Measurements from ENCODE around the gene ITIH1. TPM values are rescaled to one million over a fixed set of nuclear protein-coding genes. Genes with fewer than 3 reads are reported as not detected.
A peak's percentile ranks its signal among the peaks of the same experiment; 100 is the strongest.

ITIH1 gene
- total RNA-seq, 4 donors from 2014 or later = 4.1 TPM; not detected in 3

GRCh38 chr3:52754373-52754772 is 23.0 kb upstream of the ITIH1 start:
- no peak overlapping the region for H3K4me3 ChIP-seq
- WGBS, 2 donors = 85 to 92% methylated on average over 4 of the region's 4 CpGs
- H3K36me3 ChIP-seq = peaks cover 4 to 95% (median 6%) of the 10 kb centered on the region in 3 donors
- no peaks in the 10 kb centered on the region for H3K9me3 ChIP-seq
- H3K27ac ChIP-seq = no peak overlapping the region
- no peaks in the 10 kb centered on the region for H3K27me3 ChIP-seq
- no peaks in the 10 kb centered on the region for H3K4me1 ChIP-seq
- DNase-seq (ENCODE audit: low spot score in 2 of 2) = no peak
- TF ChIP-seq CTCF (IDR thresholded peaks at IDR 0.05) = no peak
- no peak for TF ChIP-seq EP300 (IDR thresholded peaks at IDR 0.05)
- no peak for TF ChIP-seq POLR2A (IDR thresholded peaks at IDR 0.05)

GRCh38 chr3:52756141-52756540 is 21.3 kb upstream of the ITIH1 start:
- Histone ChIP-seq H3K27me3 (no peaks in the 10 kb centered on the region), H3K27ac (no peak overlapping the region), H3K36me3 (peaks cover 0 to 95% (median 4%) of the 10 kb centered on the region in 3 donors), H3K4me3 (no peak overlapping the region), H3K9me3 (no peaks in the 10 kb centered on the region), H3K4me1 (no peaks in the 10 kb centered on the region)
- TF ChIP-seq EP300 (IDR thresholded peaks at IDR 0.05) (no peak), CTCF (IDR thresholded peaks at IDR 0.05) (no peak), POLR2A (IDR thresholded peaks at IDR 0.05) (no peak)
- no peak for DNase-seq (ENCODE audit: low spot score in 2 of 2)
- WGBS, 2 donors = 93 to 97% methylated on average over 1 of the region's 1 CpG

GRCh38 chr3:52763466-52763865 is 13.9 kb upstream of the ITIH1 start:
- 90 to 93% methylated on average over 2 of the region's 2 CpGs for WGBS, 2 donors
- peaks cover 0 to 4% (median 0%) of the 10 kb centered on the region in 4 donors for H3K4me1 ChIP-seq
- H3K27me3 ChIP-seq = no peaks in the 10 kb centered on the region
- H3K27ac ChIP-seq = no peak overlapping the region
- H3K4me3 ChIP-seq = no peak overlapping the region
- peaks cover 4 to 98% (median 14%) of the 10 kb centered on the region in 3 donors for H3K36me3 ChIP-seq
- TF ChIP-seq EP300 (IDR thresholded peaks at IDR 0.05) (no peak), POLR2A (IDR thresholded peaks at IDR 0.05) (no peak), CTCF (IDR thresholded peaks at IDR 0.05) (no peak)
- DNase-seq (ENCODE audit: low spot score in 2 of 2) = no peak
- no peaks in the 10 kb centered on the region for H3K9me3 ChIP-seq

- Histone ChIP-seq H3K4me1 (peaks cover 0 to 28% (median 9%) of the 10 kb centered on the region in 4 donors), H3K36me3 (peaks cover 0 to 35% (median 12%) of the 10 kb centered on the region in 3 donors), H3K27me3 (no peaks in the 10 kb centered on the region), H3K27ac (peak overlapping the region in 2 of 4 donors; percentile 82 to 83), H3K9me3 (no peaks in the 10 kb centered on the region), H3K4me3 (peak overlapping the region; percentile 65 to 97 (median 76))
- no peak for DNase-seq (ENCODE audit: low spot score in 2 of 2)
- TF ChIP-seq CTCF (IDR thresholded peaks at IDR 0.05) = no peak
- TF ChIP-seq EP300 (IDR thresholded peaks at IDR 0.05) = no peak
- no peak for TF ChIP-seq POLR2A (IDR thresholded peaks at IDR 0.05)
- 20 to 22% methylated on average over 13 of the region's 13 CpGs for WGBS, 2 donors
These were observed 7.5 kb upstream of the ITIH1 start for GRCh38 chr3:52769786-52770455.

- H3K27ac ChIP-seq = peak within 1 kb of the TSS; percentile 34 to 83 (median 74)
- peaks cover 0 to 28% (median 9%) of the 10 kb centered on the region in 4 donors for H3K4me1 ChIP-seq
- H3K9me3 ChIP-seq = no peaks in the 10 kb centered on the region
- 0 to 1% methylated on average over 32 to 67 of the region's 67 CpGs for WGBS, 2 donors
- peaks cover 0 to 27% (median 4%) of the 10 kb centered on the region in 3 donors for H3K36me3 ChIP-seq
- DNase-seq (ENCODE audit: low spot score in 2 of 2) = peak; percentile 68 to 76
- H3K4me3 ChIP-seq = peak within 1 kb of the TSS; percentile 65 to 97 (median 76)
- TF ChIP-seq POLR2A (IDR thresholded peaks at IDR 0.05) (peak; percentile 19 to 56), CTCF (IDR thresholded peaks at IDR 0.05) (peak in 2 of 5 experiments; percentile 6 to 39), EP300 (IDR thresholded peaks at IDR 0.05) (peak; percentile 53 to 88)
- H3K27me3 ChIP-seq = no peaks in the 10 kb centered on the region
These were observed 6.7 kb upstream of the ITIH1 start, which contains the start of gene NEK4 for GRCh38 chr3:52770496-52771333. Gene NEK4 (minus strand): TSS chr3:52770940. CDS start chr3:52770746, 194 bp downstream.
